DMS53 (cell line): ENCODE data around the gene TMEM244.
"Not testable (repeated sequence)": the region's sequence is repeated elsewhere in the genome, so short reads cannot be mapped to it uniquely, and the experiment has no call there.

Experiments used
- DNase-seq: peaks from one replicate; lab custom pipeline; 2025; lab: John Stamatoyannopoulos, UW

TMEM244 gene

GRCh38 chr6:129812145-129812777 lies 48.9 kb downstream of the TMEM244 start:
- no peak for DNase-seq

- DNase-seq = not testable (repeated sequence)
Observed at GRCh38 chr6:129807141-129807540, 54.0 kb downstream of the TMEM244 start.

GRCh38 chr6:129802920-129803319 lies 58.2 kb downstream of the TMEM244 start:
- DNase-seq = not testable (repeated sequence)

- no peak for DNase-seq
Observed at GRCh38 chr6:129801909-129802308, 59.2 kb downstream of the TMEM244 start.

GRCh38 chr6:129795261-129795660 lies 65.9 kb downstream of the TMEM244 start:
- DNase-seq = peak; percentile 47

- DNase-seq = no peak
Observed at GRCh38 chr6:129793447-129793846, 67.7 kb downstream of the TMEM244 start.

- no peak for DNase-seq
Observed at GRCh38 chr6:129792049-129792448, 69.1 kb downstream of the TMEM244 start.

GRCh38 chr6:129790785-129791184 lies 70.3 kb downstream of the TMEM244 start:
- DNase-seq = no peak

GRCh38 chr6:129789974-129790373 lies 71.1 kb downstream of the TMEM244 start:
- no peak for DNase-seq

- DNase-seq = no peak
Observed at GRCh38 chr6:129787816-129788215, 73.3 kb downstream of the TMEM244 start.

GRCh38 chr6:129786548-129786947 lies 74.6 kb downstream of the TMEM244 start:
- peak; percentile 32 for DNase-seq

- DNase-seq = no peak
Observed at GRCh38 chr6:129785756-129786135, 75.4 kb downstream of the TMEM244 start.

GRCh38 chr6:129785047-129785755 lies 75.9 kb downstream of the TMEM244 start:
- no peak for DNase-seq
